K562 (cell line): Measurements from ENCODE around the gene CNOT11. TPM values are rescaled to one million over a fixed set of nuclear protein-coding genes. Genes with fewer than 3 reads are reported as not detected.

Source experiments
- CBX8 ChIP-seq: fragments of 200-600 bp; sonication (generic); IDR thresholded peaks from 2 replicates; pipeline ENCODE4 v1.6.1; 2012; ENCODE audit warnings: borderline replicate concordance, mixed run types, low read depth, mild to moderate bottlenecking, moderate library complexity, mixed read lengths, low read length, control low read depth, inconsistent platforms; ENCODE audit not compliant: poor library complexity, severe bottlenecking; ENCODE audit errors: extremely low read depth
- EZH2 ChIP-seq: IDR thresholded peaks from 2 replicates; pipeline ENCODE4 v1.6.1; 2012; ENCODE audit warnings: low read depth, mild to moderate bottlenecking, inconsistent platforms, low read length, borderline replicate concordance
- HMGN3 ChIP-seq: IDR thresholded peaks from 2 replicates; pipeline ENCODE4 v1.6.1; 2011; ENCODE audit warnings: borderline replicate concordance, low read depth, mild to moderate bottlenecking, mixed read lengths, low read length; ENCODE audit not compliant: insufficient read length; ENCODE audit errors: extremely low read depth
- MAFF ChIP-seq: IDR thresholded peaks from 2 replicates; pipeline ENCODE4 v1.6.1; 2012; ENCODE audit warnings: low read length, improper control_type of control experiment
- NR2C2 ChIP-seq, 2 experiments: fragments of 200-800 bp in 1 of 2; sonication (Bioruptor generic) in 1 of 2; sonication (generic) in 1 of 2; formaldehyde crosslinking in 1 of 2; IDR thresholded peaks; 2 replicates each; pipeline versions ENCODE4 v1.6.1 to v1.8.0; 2016 to 2022; ENCODE audit warnings: mild to moderate bottlenecking in 1 of 2, missing compliant biosample characterization in 1 of 2, missing genetic modification characterization in 1 of 2, missing genetic modification reagents in 1 of 2
- NRF1 ChIP-seq, 2 experiments: fragments of 450-650 bp; IDR thresholded peaks in 1 of 2; conservative IDR thresholded peaks in 1 of 2; 2 replicates each; pipeline ENCODE4 v1.6.1; 2014; ENCODE audit warnings: mild to moderate bottlenecking in 2 of 2
- RBM15 ChIP-seq: fragments of 200-400 bp; formaldehyde crosslinking; IDR thresholded peaks from 2 replicates; pipeline ENCODE4 v1.6.1; 2018; ENCODE audit warnings: mild to moderate bottlenecking, low read length, moderate library complexity; ENCODE audit not compliant: insufficient read depth
- SMAD4 ChIP-seq: fragments of 250-450 bp; sonication (Bioruptor Pico); conservative IDR thresholded peaks from 2 replicates; pipeline ENCODE4 v1.8.0; 2021; ENCODE audit warnings: inconsistent platforms, mild to moderate bottlenecking, moderate library complexity
- SRSF3 ChIP-seq: fragments of 200-400 bp; formaldehyde crosslinking; IDR thresholded peaks from 2 replicates; pipeline ENCODE4 v1.6.1; 2016; ENCODE audit warnings: mild to moderate bottlenecking, low read length, moderate library complexity; ENCODE audit not compliant: insufficient read depth
- TAF15 ChIP-seq: fragments of 200-400 bp; formaldehyde crosslinking; IDR thresholded peaks from 2 replicates; pipeline ENCODE4 v1.6.1; 2017; ENCODE audit warnings: mild to moderate bottlenecking, low read depth, low read length, moderate library complexity
- TAF9B ChIP-seq: fragments of 450-650 bp; IDR thresholded peaks from 2 replicates; pipeline ENCODE4 v1.6.1; 2018; ENCODE audit warnings: mild to moderate bottlenecking; ENCODE audit not compliant: partially characterized antibody
- ZBTB8A ChIP-seq: fragments of 450-650 bp; IDR thresholded peaks from 2 replicates; pipeline ENCODE4 v1.6.1; 2018; ENCODE audit warnings: mild to moderate bottlenecking, moderate library complexity; ENCODE audit not compliant: partially characterized antibody
- ZNF217 ChIP-seq: sonication (generic); formaldehyde crosslinking; IDR thresholded peaks from 2 replicates; pipeline ENCODE4 v1.8.0; 2022; ENCODE audit warnings: mild to moderate bottlenecking, missing genetic modification reagents
- ZNF589 ChIP-seq: fragments of 200-800 bp; sonication (Bioruptor generic); IDR thresholded peaks from 2 replicates; pipeline ENCODE4 v1.6.1; 2016; ENCODE audit warnings: low read depth, missing genetic modification characterization, missing compliant biosample characterization
- polyA plus RNA-seq, 8 experiments: library from polyadenylated mRNA; depleted of rRNA in 4 of 8; stranded (reverse) in 5 of 8; unstranded in 3 of 8; fragments of >200 nt; fragmentation: Nextera tagmentation in 2 of 8; fragmentation: Illumina TruSeq in 1 of 8; extraction: Ambion mirVana in 2 of 8; extraction: Trizol in 1 of 8; gene quantifications; 2 replicates each; pipeline versions ENCODE4 v1.2.1 to v1.2.3, GENCODE V29; 2011 to 2014; ENCODE audit warnings: inconsistent platforms in 1 of 8, missing spikeins in 1 of 8
- total RNA-seq, 7 experiments: library from RNA; depleted of rRNA in 6 of 7; stranded (reverse); fragments of >200 nt in 6 of 7; fragmentation: Illumina TruSeq in 2 of 7; extraction: Trizol in 2 of 7; gene quantifications; 2 replicates each; pipeline versions ENCODE4 v1.2.1 to v1.2.3, GENCODE V29; 2011 to 2021; ENCODE audit warnings: low replicate concordance in 1 of 7
- TF ChIP-seq, protein P1 (sequence below), 3 experiments: fragments of 200-800 bp in 1 of 3; sonication (Bioruptor generic) in 1 of 3; sonication (generic) in 1 of 3; formaldehyde crosslinking in 1 of 3; IDR thresholded peaks; 2 replicates each; pipeline versions ENCODE4 v1.6.1 to v1.8.0; 2016 to 2022; ENCODE audit warnings: mild to moderate bottlenecking in 2 of 3, missing compliant biosample characterization in 2 of 3, missing genetic modification characterization in 2 of 3, missing genetic modification reagents in 1 of 3
- TF ChIP-seq, protein P2 (sequence below): fragments of 450-650 bp; formaldehyde crosslinking; IDR thresholded peaks from 2 replicates; pipeline ENCODE4 v1.4.0; 2022; ENCODE audit warnings: missing genetic modification characterization
- TF ChIP-seq, protein P3 (sequence below): fragments of 450-650 bp; IDR thresholded peaks from 2 replicates; pipeline ENCODE4 v1.6.1; 2018; ENCODE audit not compliant: partially characterized antibody
- TF ChIP-seq, protein P4 (sequence below): fragments of 450-650 bp; conservative IDR thresholded peaks from 2 replicates; pipeline ENCODE4 v1.6.1; 2016; ENCODE audit warnings: missing genetic modification characterization, low read depth, mild to moderate bottlenecking, control low read depth, missing compliant biosample characterization

CNOT11 gene
- total and polyA plus RNA-seq, 9 of the 15 experiments (the other 6 are each of a cell fraction or from before 2014, with no cell fraction given) = 12.7 to 163 (median 64.2) TPM

DNA sequence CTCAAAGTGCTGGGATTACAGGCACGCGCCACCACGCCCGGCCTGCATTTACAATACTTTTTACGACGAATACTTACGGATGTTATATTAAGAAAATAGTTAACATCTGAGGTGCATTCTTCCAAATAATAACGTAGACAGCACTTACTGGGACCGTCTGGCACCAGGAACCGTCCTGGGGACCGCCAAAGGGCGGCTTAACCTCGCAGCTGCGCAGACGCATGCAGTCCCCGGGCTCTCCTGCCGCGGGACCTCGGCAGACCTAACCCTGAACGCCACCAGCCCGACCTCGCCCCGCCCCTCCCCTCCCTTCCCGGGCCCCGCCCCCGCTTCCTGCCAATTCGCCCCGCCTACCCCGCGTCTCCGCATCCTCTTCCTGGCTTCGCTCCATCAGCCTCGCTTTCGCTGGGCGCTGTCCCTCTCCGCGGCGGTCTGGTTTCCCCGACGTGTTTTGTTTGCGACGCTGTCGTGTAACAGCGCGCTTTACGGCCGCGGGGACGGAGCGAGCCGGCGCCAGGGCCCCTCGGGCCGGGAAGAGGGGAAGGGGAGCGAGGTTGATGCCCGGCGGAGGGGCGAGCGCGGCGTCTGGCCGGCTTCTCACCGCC is at the start of gene CNOT11 (continued):
- TF ChIP-seq, protein P1, sequence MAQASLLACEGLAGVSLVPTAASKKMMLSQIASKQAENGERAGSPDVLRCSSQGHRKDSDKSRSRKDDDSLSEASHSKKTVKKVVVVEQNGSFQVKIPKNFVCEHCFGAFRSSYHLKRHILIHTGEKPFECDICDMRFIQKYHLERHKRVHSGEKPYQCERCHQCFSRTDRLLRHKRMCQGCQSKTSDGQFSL (CRISPR knock-in tag; IDR thresholded peaks at IDR 0.05) = no peak
- TF ChIP-seq, protein P1 (tag; IDR thresholded peaks at IDR 0.05) = no peak
- TF ChIP-seq RBM15 (no peak), HMGN3 (no peak), SRSF3 (no peak), TAF9B (no peak), ZNF217 (CRISPR knock-in tag) (no peak), MAFF (no peak), NRF1 (conservative IDR thresholded peaks at IDR 0.05 in 1 of 2, IDR thresholded peaks at IDR 0.05 in 1 of 2) (peak; percentile 92 to 93), ZBTB8A (no peak), CBX8 (no peak), ZNF589 (CRISPR knock-in tag) (no peak), EZH2 (no peak), SMAD4 (CRISPR knock-in tag) (0 out of 2 replicates have a peak, but pooled peaks have one; percentile 38), TAF15 (no peak), NR2C2 (CRISPR knock-in tag; IDR thresholded peaks at IDR 0.05) (no peak), NR2C2 (tag; IDR thresholded peaks at IDR 0.05) (peak; percentile 57; the same call in 1 of the 2 replicates)
- TF ChIP-seq, protein P2, sequence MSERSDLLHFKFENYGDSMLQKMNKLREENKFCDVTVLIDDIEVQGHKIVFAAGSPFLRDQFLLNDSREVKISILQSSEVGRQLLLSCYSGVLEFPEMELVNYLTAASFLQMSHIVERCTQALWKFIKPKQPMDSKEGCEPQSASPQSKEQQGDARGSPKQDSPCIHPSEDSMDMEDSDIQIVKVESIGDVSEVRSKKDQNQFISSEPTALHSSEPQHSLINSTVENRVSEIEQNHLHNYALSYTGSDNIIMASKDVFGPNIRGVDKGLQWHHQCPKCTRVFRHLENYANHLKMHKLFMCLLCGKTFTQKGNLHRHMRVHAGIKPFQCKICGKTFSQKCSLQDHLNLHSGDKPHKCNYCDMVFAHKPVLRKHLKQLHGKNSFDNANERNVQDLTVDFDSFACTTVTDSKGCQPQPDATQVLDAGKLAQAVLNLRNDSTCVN (CRISPR knock-in tag) = no peak
- TF ChIP-seq, protein P3, sequence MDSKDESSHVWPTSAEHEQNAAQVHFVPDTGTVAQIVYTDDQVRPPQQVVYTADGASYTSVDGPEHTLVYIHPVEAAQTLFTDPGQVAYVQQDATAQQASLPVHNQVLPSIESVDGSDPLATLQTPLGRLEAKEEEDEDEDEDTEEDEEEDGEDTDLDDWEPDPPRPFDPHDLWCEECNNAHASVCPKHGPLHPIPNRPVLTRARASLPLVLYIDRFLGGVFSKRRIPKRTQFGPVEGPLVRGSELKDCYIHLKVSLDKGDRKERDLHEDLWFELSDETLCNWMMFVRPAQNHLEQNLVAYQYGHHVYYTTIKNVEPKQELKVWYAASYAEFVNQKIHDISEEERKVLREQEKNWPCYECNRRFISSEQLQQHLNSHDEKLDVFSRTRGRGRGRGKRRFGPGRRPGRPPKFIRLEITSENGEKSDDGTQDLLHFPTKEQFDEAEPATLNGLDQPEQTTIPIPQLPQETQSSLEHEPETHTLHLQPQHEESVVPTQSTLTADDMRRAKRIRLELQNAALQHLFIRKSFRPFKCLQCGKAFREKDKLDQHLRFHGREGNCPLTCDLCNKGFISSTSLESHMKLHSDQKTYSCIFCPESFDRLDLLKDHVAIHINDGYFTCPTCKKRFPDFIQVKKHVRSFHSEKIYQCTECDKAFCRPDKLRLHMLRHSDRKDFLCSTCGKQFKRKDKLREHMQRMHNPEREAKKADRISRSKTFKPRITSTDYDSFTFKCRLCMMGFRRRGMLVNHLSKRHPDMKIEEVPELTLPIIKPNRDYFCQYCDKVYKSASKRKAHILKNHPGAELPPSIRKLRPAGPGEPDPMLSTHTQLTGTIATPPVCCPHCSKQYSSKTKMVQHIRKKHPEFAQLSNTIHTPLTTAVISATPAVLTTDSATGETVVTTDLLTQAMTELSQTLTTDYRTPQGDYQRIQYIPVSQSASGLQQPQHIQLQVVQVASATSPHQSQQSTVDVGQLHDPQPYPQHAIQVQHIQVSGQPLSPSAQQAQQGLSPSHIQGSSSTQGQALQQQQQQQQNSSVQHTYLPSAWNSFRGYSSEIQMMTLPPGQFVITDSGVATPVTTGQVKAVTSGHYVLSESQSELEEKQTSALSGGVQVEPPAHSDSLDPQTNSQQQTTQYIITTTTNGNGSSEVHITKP = no peak
- TF ChIP-seq, protein P4, sequence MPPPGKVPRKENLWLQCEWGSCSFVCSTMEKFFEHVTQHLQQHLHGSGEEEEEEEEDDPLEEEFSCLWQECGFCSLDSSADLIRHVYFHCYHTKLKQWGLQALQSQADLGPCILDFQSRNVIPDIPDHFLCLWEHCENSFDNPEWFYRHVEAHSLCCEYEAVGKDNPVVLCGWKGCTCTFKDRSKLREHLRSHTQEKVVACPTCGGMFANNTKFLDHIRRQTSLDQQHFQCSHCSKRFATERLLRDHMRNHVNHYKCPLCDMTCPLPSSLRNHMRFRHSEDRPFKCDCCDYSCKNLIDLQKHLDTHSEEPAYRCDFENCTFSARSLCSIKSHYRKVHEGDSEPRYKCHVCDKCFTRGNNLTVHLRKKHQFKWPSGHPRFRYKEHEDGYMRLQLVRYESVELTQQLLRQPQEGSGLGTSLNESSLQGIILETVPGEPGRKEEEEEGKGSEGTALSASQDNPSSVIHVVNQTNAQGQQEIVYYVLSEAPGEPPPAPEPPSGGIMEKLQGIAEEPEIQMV (tag) = no peak
